ENCODE results near the gene NOTCH1.
"Not testable (repeated sequence)": the region's sequence is repeated elsewhere in the genome, so short reads cannot be mapped to it uniquely, and the experiment has no call there.

Gene NOTCH1

GRCh38 chr9:136564379-136564988 lies 18.6 kb upstream of the NOTCH1 start:
- DNase-seq (ENCODE audit: low read depth) = no peak

- DNase-seq (ENCODE audit: low read depth) = no peak
Observed at GRCh38 chr9:136563646-136564325, 17.9 kb upstream of the NOTCH1 start.

DNA sequence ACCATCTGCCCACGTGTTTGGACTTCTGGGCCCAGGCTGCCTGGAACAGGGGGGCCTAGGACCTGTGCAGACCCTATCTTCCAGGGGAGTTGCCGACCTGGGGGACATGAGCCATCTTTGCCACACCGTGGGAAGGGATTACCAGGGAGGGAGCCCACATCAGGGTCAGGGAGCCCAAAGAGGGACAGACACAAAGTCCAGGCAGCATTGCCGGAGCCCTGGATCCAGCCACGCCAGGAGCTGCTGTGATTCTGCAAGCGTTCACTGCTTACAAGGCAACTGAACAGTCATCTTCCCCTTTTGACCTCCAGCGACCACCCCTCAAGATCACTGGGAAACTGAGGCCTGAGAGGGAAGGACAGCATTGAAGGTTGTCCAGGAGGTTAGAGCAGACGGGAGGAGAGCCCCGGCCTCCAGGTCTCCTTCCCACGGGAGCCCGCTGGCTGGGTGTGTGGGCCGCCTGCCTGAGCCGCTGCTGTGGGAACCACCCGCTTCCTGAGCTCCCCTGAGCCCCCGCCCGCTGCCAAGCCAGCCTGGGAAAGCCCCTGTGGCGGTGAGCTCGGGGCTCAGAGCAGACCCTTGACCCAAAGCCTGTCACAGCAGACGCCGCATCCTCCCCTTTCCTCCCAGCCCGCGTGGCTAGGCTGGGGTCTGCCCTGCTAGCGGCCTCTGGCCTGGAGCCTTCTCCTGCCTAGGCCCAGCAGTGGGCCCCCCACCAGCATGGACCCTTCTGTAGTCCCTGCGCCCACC lies 17.1 kb upstream of the NOTCH1 start:
- DNase-seq (ENCODE audit: low read depth) = no peak

DNA sequence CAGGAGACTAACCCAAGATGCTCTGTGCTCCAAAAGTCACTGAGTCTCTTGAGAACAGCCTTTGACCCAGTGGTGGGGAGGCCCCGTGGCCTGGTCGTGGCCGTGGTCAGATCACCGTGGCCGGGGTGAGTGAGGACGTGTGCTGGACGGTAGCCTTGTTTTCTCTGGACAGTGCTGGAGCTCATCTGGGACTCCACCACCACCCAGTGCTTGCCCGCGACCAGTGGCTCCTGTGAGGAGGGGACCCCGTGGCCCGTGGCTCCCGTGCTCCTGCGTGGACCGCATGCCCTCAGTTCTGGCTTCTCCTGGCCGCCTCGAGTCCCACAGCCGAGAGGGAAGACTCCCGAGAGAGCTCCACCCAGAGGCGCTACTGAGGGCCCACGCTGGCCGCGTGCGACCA lies 15.9 kb upstream of the NOTCH1 start:
- DNase-seq (ENCODE audit: low read depth) = no peak

DNA sequence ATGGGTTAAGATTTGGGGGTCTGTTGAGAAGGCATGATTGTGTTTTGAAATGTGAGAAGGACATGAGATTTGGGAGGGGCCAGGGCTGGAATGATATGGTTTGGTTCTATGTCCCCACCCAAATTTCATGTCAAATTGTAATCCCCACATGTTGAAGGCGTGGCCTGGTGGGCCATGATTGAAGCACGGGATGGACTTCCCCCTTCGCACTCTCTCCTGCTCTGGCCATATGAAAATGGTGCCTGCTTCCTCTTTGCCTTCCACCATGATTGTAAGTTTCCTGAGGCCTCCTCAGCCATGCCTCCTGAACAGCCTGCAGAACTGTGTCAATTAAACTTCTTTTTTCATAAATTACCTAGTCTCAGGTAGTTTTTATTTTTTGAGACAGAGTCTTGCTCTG lies 14.7 kb upstream of the NOTCH1 start:
- DNase-seq (ENCODE audit: low read depth) = no peak

DNA sequence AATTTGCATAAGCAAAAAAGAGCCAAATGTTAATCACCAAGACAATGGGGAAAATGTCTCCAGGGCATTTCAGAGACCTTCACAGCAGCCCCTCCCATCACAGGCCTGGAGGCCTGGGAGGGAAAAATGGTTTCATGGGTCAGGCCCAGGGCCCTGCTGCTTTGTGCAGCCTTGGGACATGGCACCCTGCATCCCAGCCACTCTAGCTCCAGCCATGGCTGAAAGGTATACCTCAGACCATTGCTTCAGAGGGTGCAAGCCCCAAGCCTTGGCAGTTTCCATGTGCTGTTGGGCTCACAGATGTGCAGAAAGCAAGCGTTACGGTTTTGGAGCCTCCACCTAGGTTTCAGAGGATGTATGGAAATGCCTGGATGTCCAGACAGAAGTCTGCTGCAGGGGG lies 13.5 kb upstream of the NOTCH1 start:
- DNase-seq (ENCODE audit: low read depth) = not testable (repeated sequence)

DNA sequence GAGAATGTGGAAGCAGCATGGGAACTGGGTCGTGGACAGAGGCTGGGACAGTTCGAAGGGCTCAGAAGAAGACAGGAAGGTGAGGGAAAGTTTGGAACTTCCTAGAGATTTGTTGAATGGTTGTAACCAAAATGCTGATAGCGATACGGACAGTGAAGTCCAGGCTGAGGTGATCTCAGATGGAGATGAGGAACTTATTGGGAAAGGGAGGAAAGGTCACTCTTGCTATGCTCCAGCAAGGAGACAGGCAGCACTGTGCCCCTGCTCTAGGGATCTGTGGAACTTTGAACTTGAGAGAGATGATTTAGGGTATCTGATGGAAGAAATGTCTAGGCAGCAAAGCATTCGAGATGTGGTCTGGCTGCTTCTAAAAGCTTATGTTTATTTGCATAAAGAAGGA lies 13.0 kb upstream of the NOTCH1 start:
- not testable (repeated sequence) for DNase-seq (ENCODE audit: low read depth)

DNA sequence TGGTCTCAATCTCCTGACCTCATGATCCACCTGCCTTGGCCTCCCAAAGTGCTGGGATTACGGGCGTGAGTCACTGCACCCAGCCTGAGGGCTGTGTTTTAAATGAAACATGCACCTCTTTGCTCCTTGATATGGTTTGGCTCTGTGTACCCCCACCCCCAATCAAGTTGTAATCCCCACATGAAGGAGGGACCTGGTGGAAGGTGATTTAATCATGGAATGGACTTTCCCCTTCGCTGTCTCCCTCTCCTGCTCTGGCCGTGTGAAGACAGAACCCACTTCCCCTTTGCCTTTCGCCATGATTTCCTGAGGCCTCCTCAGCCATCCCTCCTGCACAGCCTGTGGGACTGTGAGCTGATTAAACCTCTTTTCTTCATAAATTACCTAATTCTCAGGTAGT lies 12.5 kb upstream of the NOTCH1 start:
- no peak for DNase-seq (ENCODE audit: low read depth)

DNA sequence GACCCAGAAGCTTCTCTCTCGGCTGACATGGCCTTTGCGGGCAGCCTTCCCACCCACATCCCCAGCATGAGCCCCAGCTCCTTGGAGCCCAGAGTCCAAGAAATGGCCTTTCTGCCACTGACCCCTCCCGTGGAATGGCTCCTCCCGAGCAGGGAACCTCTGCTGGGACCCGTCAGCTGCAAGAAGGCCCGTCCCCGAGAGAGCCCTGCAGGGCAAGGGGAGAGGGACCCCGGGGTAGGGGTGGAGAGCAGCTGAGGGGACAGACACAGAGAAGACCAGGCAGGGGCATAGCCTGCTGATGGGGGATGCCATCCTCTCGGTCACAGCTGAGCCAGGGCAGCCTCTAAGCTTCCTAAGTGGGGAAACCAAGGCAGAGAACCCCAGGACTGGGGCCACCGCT lies 11.2 kb upstream of the NOTCH1 start:
- DNase-seq (ENCODE audit: low read depth) = no peak

DNA sequence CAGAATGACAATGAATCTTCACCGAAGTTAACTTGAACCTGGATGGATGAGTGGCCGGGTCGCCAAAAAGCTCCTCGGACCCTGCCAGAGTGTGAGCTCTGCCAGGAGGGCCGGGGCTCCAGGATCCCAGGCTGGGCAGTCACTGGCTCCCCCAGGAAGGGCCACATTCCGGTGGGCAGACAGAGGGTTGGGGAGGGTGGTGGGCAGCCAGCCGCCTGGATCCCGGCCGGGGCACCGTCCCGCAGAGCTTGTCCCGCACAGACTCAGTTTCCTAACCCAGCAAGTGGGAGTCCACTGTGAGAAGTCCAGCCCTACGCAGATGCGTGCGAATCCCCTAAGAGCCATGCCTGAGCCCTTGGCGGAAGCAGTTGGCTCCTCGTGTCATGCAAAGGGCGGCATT lies 10.3 kb upstream of the NOTCH1 start:
- no peak for DNase-seq (ENCODE audit: low read depth)

DNA sequence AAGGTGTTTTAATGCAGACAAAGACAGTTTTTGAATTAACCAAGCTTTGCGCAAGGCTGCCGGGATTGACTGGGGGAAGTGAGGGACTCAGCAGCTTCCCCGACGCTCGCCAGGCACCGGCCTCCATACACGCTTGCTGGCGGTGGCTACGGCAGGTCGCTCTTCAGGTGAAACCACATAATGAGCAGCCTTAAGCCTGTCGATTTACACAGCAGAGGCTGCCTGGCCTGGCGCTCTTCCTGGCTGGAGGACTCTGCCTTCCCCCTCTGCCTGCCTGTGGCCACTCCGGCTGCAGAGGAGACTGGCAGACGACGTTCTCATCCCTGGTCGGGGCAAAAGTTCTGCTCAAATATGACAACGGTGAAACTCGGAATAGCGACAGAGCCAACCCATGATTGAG lies 9.0 kb upstream of the NOTCH1 start:
- no peak for DNase-seq (ENCODE audit: low read depth)

DNA sequence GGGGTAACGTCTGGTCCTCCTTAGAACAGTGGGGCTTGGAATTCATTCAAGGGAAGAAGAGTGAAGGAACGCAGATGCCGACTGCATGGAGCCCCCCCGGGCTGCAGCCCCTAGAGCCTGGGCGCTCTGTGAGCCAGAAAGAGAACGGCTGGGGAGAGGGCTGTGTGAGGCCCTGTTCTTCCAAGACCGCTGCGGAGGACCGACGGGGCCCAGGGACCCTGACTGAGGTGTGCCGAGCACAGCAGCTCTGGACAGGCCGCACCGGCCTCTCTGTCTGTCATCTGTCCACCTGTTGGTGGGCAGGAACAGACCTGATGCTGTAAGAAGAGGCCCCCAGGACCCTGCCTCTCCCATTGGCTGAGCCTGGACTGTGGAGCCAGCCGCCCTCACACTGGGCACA lies 7.7 kb upstream of the NOTCH1 start:
- DNase-seq (ENCODE audit: low read depth) = no peak

GRCh38 chr9:136552117-136552703 lies 6.4 kb upstream of the NOTCH1 start:
- DNase-seq (ENCODE audit: low read depth) = no peak

DNA sequence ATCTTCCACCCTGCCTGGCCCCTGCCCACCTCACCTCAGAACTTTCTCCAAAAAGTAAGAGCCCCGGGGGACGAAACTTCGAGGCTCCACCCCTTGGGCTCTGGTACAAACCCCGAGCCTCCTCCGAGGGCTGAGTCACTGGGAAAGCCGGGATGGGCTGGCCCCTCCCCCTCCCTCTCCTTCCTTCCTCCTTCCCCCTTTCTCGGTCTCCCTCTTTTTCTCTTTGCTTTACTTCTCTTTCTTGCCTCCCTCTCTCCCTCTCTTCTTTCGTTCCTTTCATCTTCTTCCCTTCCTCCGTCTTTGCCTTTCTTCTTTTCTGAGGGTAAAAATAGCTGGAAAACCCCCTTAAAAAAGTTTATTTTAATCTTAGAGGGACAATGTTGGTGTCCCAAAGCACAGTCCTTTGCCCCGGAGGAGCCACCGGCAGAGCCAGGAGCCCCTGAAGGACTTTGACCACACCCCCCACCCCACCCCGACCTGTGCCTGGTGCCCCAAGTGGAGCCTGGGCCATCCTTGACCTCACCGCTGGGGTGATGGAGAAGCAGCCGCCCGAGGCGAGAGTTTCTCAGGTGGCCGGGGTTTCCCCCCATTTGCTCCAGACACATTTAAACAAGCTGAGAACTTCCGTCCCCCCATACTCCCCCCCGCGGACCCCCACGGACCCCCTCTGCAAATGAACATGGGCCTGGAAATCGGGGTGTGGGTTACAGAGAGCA lies 5.7 kb upstream of the NOTCH1 start:
- no peak for DNase-seq (ENCODE audit: low read depth)

DNA sequence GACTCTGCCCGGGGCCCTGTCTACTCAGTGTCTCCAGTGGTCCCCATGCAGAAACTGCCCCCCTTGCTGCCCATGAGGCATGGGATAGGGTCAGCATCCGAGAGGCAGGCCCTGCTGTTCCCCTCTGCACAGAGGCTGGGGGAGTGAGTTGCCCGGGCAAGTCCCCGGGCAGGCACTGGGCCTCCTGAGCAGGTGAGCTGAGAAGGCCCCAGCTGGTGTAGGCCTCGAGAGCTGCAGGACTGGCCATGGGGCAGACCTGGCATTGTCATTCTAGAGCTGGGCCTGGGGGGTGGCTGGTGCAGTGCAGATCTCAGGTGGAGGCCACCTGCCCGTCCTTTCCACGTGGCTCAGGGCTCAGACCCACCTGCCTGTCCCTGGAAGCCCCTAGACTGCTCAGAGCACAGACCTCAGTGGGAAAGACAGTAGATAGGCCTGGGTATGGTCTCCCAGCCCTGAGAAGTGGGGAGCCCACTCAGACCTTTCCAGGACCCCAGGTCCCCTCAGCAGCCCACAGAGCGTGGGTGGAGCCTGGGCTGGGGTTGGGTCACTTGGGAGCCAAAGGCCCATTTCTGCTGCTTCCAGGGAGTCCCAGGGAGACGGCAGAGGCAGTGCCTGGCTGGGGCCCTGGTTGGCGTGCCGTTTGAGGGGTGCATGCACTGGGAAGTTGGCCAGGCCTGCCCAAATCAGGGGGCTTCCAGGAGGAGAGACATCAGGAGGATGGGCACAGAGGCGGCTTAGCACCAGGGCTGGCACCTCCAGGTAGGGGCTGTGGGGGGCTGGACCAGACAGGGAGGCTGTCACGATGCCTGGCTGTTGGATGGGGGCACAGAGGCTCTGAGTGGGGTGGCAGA lies 4.8 kb upstream of the NOTCH1 start:
- no peak for DNase-seq (ENCODE audit: low read depth)

DNA sequence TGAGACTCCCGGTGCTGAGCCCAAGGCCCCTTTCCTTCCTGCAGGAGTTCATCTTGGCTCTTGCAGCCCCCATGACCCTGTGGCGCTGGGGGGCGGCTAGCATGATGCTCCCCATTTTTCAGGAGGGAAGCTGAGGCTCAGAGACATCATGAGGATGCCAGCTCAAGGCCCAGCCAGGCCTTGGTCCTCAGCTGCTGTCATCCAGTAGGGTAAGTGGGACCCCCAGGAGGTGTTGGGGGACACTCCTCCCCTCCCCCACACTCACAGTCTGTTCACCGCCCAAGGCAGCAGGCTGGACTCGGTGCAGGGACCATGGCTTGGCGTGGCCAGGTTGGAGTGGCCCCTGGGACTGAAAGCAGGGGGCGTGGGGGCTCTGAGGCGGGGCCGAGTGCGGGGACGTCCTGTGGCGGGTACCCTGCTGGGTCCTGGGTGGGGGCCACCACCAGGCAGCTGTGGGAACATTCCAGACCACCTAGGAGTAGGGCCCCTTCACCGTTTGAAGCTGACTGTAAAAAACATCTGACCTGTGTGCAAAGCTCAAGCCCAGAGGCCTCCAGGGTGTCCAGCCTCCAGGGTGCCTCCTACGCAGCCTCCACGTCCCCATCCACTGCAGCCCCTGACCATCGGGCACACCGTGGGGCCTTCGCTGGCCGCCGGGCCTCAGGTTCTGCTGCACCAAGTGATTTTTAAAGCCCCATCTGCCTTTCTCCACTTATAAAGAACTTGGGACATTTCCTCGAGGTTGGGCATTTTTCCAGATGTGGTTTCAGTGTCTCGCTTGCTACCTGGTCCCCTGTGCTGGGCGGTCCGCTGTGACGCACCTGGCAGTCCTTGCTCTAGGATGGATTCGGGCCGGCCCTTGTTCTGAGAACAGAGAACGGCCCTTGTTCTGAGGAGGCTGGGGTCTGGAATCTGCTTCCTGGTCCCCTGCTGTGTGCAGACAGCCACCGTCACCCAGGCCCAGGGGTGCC lies 3.4 kb upstream of the NOTCH1 start:
- no peak for DNase-seq (ENCODE audit: low read depth)

DNA sequence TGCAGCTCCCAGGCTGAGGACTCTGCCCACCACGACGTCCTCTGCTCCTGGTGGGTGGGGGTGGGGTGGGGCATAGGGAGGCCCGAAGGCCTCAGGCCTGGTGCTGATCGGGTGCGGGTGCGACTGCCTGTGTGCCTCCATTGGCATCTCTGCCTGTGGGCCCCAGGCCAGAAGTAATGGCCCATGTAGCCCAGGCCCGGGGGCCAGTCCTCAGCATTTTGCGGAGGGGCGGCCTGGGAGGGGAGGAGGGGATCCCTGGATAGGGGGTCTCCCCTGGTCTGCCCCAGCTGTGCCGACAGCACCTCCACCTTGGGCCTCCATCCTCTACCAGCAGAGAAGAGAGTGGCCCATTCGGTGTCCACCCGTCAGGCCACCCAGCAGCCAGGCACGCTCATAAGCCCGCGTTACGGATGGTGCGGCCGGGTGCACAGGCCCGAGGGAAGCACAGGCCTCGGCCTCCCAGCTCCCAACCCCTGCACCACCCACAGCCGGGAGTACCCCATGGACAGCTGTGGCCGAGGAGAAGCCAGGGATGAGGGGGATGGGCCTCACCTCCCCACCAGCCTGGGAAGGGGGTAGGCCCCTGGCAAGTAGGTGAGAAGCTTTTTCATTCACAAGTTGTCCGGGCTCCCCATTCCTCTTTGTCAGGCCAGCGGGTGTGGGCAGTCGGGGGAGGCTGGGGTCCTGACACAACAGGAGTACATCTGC lies 1.8 kb upstream of the NOTCH1 start:
- no peak for DNase-seq (ENCODE audit: low read depth)

- no peak for DNase-seq (ENCODE audit: low read depth)
Observed at GRCh38 chr9:136546697-136547501, 1.1 kb upstream of the NOTCH1 start.

DNA sequence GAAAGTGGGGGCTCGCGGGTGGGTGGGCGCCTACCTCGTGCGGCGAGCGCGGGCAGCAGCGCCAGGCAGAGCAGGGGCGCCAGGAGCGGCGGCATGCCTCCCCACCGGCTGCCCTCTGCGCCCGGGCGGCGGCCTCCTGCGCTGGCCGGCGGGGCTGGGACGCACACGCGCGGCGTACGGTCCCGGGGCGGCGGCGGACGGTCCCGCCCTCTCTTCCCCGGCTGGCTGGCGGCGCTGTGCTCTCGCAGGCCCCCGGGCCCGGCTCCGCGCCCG lies 220 bp downstream of the NOTCH1 start:
- no peak for DNase-seq (ENCODE audit: low read depth)

Measured in stimulated activated CD8-positive, alpha-beta memory T cell treated with anti-CD3 and anti-CD28 coated beads, Interleukin-15, amount 100 ng/mL, for 24 hours (primary cell).